HG03103 (cell line): Measurements from ENCODE around the gene GALNT9.
"Not testable (repeated sequence)": the region's sequence is repeated elsewhere in the genome, so short reads cannot be mapped to it uniquely, and the experiment has no call there.

Experiments used
- ATAC-seq: cut with Tn5 transposase; IDR thresholded peaks from one replicate; pipeline ENCODE4 v1.9.1; 2021; ENCODE audit warnings: low read depth; ENCODE audit not compliant: unreplicated experiment

The GALNT9 gene

DNA sequence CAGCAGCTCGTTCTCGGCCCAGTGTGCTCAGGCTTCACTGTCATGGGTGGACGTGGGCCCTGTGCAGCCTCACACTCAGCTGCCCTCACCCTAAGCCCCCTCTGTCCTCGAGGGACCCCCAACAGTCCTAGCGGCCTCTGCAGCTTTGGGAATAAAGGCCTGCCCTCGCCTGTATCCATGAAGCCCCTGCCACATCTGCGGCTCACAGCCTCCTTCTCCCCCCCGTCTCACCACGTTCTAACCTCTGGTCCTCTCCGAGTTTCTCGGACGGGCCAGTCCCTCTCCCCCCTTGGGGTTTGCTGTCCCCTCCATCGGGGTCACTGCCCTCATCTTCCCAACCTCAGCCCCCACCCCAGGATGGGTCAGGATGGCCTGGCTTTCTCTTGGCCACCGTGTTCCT lies 30.2 kb upstream of the GALNT9 start:
- ATAC-seq: no peak

DNA sequence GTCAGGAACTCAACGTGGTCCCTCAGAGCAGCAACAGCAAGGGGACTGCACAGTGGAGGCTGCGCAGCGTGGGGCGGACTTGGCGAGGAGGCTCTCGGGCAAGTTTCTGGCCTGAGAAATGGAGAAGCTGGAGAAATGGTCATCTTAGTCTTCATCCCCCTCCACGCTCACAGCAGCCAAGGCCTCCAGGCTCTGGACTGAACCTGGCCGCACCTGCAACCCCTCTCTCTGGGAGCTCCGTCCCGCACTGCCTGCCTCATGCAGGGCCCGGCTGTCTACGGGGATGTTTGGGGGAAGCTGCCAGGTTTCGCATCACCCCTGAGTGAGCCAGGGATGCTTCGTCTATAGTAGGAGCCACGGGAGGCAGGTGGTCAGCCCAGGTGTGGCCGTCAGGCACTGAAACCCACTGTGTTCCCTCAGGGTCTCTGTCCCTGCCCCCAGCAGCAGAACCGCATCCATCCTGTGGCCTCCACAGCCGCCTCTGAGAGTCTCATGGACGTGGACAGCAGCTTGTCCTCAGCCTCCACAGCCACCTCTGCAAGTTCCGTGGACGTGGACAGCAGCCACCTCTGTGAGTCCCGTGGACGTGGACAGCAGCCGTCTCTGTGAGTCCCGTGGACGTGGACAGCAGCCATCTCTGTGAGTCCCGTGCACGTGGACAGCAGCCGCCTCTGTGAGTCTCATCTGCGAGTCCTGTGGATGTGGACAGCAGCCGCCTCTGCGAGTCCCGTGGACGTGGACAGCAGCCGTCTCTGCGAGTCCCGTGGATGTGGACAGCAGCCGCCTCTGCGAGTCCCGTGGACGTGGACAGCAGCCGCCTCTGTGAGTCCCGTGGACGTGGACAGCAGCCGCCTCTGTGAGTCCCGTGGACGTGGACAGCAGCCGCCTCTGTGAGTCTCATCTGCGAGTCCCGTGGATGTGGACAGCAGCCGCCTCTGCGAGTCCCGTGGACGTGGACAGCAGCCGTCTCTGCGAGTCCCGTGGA lies 29.1 kb upstream of the GALNT9 start:
- ATAC-seq: not testable (repeated sequence)

DNA sequence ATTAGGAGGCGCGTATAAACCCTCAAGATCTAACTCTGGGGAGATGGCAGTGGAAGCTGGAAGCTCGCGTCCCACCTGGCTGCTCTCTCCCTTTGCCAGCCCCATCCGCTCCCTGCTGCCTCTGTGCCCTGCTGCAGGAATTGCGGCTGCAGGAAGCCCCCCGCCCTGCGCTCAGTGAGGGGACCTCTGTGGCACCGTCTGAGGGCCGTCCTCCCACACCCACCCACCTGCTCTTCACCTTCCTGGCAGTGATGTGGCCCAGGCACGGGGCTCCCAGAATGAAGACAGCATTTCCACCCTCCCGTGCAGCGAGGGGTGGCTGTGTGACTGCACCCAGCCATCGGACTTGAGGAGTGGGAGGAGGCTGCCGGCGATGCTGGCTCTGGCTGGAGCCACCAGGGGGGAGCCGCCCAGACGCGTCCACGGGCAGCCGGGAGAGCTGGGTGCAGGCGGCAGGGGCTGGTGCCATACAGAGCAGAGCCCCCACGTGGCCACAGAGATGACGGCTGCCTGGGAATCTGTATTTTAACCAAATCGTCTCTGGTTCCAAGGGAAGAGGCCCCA lies 28.3 kb upstream of the GALNT9 start:
- ATAC-seq: no peak

DNA sequence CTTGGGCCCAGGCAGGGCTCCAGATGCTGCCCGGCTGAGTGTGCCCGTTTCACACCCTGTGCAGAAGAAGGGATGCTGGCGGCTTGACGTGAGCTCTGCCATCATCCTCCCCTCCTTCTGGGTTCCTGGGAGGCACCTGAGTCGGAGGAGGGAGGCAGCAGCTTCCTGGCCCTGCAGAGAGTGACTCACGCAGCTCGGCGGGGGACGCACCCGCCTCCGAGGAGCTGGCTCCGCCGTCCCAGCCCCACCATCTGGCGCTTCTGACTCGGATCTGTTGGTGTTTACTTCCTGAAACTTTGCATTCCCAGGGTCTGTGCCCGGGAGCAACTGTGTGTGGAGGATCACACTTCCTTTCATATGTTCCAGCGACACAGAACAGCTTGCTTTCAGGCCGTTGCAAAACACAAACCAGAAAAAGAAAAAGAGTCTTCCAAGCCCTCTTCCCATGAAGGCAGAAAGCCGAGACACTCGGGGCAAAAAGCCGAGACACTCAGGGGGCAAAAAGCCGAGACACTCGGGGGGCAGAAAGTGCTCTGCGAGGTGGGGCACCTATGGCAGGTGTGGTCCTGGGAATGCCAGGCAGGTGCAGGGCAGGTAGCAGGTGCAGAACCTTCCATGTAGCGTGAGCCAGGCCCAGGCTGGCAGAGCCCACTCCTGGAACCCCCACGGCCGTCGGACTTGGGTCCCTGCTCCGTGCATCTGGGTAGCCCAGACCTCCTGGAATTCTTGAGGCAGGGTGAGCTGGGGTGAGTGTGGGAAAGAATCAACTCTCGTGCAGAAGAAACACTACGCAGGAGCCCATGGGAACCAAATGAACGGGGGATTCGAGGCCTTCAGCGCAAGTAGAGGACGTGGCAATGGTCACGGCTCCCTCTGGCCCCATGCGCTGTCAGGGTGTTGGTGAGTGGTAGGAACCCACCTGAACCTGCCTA lies 27.6 kb upstream of the GALNT9 start:
- no peak for ATAC-seq

DNA sequence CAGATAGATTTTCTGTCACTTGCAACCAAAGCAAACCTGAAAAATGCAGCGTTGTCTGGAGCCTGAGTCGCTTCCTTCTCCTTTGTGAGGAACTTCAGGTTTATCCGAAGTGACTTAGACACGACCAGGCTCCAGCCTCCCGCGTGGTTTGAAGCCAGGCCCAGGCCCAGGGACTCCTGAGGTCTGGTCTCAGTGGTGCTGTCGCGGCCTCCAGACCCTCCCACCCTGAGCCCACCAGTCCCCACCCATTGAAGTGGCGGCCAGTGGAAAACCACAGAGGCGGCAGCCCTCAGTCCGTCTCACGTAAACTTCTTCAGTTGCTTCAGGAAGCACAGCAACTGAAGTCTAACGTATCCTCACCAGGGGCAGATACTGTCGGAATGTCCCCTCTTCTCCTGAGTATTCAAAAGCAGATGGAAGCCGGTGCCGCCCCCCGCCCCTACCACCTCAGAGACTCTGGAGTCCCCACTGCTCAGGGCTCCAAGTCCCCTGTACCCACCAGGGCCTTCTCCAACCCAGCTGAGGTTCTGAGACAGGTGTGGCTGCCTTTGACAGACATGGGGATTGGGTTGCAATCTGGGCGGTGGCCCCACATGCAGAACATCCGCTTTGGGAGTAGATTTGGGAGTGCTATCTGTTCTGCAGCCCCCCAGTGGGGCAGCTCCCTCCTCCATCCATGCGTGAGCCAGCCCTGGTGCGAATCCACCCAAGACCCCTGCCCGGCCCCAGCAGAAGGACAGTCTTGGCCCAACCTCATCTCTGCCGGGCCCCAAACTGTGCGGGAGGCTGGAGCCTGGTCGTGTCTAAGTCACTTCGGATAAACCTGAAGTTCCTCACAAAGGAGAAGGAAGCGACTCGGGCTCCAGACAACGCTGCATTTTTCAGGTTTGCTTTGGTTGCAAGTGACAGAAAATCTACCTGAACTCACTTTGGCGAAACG lies 26.6 kb upstream of the GALNT9 start:
- ATAC-seq: no peak

DNA sequence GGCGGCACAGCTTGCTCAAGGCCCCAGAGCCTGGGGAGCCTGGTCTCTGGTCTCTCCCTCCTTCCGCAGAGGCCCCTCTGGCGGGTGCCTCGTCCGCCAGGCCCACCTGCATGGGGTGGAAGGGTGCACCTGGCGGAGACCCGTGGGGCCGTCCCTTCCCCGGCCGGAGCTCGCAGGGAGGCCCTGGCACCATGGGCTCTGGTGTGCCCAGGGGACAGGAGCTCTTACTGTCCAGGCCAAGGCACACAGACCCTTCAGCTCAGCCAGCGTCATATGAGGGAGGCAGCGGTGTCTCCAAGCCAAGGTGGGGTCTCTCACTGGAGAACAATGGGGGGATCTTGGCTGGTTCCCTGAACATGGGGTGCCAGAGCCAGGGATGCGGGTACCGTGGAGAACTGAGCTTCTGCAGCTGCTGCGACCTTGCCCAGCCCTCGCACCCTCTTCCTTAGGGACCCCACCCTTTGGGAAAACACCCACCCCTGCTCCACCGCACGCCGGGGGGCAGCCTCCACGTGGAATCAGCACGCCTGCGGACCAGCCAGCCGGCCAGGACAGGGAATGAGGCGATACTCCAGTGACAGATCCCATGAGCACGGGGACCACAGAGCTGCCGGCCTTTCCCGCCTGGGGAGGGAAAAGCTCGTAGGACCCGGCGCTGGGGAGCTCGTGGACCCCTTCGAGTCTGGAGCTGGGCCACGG lies 25.7 kb upstream of the GALNT9 start:
- no peak for ATAC-seq

DNA sequence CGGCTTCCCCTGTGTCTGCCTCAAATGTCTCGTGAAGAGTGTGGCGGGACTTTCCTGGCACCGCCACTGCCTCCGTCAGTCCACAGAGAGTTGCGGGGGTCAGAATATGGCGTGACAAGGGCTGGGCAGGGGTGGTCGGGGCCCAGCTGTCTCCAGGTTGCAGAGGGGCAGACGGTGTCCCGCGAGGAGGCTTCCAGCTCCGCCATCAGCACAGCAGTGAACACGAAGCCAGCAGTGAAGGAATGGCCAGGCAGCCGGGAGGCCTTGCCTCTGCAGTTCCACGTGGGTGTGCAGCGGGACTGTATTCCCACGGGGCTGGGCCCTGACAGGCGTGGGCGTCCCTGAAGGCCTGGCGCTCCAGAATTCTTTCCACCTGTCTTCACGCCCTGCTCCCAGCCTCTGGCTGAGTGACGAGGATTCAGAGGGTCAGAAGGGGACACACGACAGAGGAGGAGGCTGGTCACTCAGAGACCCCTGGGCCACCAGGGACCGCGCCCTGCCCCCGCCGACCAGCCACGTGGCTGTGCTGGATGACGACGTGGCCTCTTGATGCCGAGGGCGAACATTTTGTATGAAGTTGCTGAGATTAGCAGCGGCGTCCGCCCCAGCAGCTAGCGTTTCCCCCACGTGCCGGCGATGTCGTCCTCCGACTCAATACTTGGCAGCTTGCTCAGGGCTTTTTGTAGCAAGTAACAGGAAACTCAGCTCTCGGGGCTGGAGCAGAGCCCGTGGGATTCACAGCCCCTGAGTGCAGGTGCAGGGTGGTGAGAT lies 25.0 kb upstream of the GALNT9 start:
- no peak for ATAC-seq

DNA sequence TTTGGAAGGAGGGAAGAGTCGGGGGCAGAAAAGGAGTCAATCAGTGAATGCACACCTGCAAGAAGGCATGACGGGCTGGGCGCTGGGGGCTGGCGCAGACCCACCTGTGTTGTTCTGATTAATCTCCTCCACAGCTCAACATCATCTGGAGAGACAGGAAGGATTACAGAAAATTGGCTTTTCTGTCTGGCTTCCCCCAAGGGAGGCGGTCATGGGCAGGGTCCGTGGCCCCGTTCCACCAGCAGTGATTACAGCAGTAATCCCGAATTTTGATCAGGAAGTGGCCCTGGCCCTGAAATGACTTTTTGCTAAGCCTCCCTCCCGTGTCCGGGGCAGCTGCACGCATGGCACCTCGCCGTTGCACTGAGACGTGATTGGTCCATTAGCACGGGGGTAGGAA lies 24.4 kb upstream of the GALNT9 start:
- no peak for ATAC-seq

DNA sequence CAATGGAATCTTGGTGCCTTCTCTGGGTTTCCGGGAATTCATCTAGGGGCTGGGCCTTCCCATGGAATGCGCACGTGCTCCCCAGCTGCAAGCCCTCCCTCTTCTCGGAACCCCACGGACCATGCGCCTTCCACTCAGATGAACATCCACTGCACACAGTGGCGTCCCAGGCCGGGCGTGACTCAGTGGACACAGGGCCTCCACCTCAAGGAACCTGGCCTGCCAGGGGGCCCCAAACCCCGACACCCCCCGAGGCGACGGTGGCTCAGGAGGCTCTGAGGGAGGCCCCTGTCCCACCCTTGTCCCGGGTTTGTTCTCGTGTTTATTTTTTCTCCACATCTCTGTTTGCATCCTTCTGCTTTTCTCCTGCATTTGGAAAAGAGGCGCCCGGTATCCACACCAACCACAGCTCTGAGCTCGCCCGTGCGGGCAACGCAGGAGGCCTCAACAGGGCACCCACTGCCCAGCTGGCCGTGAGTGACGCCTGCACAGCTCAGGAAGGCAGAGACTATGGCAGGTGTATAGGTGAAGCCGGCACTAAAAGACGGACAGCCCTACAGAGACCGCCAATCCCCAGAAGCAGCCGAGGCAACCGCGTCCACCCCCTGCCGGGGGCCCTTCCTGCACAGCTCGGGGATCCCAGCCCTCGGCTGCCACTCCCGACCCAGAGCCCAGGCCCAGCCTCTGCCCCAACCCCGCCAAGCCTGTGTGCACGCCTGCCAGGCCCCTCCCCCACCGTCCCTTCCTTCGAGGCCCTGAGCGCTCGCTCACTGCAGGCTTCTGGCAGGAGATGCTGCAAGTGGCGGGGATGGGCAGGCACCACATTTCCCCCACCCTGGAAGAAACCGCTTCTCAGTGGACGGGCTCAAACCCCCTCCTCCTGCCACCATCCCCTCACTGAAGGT lies 23.8 kb upstream of the GALNT9 start:
- no peak for ATAC-seq

DNA sequence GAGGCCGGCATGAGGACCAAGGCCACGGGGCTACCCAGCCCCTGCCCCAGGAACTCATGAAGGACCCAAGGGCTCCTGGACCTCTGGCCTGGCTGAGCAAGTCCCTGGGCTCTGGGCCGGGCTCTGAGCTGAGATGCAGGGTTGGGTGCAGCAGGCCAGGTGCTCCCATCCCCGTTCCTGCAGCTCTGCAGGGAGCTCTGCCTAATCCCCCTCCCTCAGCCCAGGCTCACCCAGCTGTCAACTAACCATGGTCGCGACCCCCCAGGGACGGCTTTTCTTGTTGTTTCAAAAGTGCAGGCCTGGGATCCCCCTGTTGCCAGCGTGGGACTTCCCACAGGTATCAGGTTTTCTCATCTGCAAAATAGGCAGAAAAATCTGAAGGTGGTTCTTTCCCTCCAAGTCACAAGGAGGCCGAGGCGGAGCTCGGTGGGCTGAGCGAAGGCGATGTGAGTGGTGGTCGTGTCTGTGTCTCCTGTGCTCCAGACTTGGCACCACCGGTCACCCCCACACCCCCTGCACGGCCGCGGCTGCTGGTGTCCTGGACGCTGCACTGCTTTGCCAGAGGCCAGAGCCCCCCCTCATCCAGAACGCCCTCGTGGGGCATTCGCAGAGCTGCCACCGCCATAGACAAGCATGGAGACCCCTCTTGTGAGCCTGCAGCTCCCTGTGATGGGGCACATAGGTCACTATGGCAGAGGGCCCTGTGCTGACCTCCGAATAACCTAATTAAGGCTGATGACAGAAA lies 22.5 kb upstream of the GALNT9 start:
- ATAC-seq: no peak

DNA sequence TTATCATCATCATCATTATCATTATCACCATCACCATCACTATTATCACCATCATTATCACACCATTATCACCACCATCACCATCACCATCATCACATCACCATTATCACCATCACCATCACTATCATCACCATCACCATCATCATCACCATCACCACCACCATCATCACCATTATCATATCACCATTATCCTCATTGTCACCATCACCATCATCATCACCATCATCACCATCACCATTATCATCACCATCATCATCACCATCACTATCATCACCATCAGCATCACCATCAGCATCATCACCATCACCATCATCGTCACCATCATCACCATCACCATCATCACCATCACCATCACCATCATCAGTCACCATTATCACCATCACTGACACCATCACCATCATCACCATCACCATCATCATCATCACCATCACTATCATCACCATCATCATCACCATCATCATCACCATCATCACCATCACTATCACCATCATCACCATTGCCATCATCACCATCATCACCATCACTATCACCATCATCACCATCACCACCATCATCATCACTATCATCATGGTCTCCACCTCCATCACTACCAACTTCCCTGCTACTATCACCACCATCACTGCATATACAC lies 20.2 kb upstream of the GALNT9 start:
- no peak for ATAC-seq

DNA sequence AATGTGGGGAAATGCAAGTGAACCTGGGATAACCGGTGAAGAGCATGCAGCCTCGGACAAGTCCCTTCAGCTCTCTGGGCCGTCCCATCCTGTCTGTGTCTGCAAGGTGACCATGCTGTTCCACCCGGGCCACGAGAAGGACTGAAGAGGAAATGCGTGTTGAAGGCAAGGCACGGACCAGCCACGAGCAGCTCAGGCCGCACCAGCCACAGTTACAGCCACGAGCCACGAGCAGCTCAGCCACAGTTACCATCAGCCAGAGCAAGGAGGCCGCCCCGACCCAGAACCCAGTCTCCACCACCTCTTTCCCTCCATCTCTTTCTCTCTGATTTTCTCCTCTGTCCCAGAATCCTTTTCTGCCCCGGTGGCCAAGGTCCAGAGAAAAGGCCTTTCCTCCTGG lies 18.8 kb upstream of the GALNT9 start:
- no peak for ATAC-seq

DNA sequence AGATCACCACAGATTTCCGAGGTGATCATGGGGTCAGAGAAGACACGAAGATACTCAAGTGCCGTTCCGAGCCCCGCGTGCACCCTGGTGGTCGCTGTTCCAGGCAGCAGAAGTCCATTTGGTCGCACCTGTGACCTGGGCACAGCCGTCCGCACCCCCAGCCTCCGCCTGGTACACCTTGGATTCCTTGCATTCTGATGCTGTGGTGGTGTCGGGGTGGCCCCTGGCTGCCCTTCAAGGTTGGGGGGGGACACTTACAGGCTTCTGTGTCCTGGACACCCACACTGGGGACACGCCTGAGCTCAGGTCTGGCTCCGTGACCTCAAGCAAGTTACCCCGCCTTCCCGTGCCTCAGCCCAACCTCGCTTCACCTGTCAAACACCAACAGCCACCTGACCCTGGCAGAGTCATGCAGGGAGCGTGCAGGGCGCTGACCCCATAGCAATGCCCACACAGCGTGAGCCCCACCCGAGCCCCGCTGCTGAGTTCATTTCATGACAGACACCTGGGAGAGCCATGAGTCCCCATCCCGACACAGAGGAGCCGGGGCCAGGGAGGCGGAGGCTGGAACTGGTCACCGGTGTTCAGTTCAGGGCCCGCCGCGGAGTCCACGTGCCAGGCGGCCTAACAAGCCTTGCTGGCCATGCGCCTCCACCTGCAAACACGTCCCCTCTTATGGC lies 17.9 kb upstream of the GALNT9 start:
- no peak for ATAC-seq

DNA sequence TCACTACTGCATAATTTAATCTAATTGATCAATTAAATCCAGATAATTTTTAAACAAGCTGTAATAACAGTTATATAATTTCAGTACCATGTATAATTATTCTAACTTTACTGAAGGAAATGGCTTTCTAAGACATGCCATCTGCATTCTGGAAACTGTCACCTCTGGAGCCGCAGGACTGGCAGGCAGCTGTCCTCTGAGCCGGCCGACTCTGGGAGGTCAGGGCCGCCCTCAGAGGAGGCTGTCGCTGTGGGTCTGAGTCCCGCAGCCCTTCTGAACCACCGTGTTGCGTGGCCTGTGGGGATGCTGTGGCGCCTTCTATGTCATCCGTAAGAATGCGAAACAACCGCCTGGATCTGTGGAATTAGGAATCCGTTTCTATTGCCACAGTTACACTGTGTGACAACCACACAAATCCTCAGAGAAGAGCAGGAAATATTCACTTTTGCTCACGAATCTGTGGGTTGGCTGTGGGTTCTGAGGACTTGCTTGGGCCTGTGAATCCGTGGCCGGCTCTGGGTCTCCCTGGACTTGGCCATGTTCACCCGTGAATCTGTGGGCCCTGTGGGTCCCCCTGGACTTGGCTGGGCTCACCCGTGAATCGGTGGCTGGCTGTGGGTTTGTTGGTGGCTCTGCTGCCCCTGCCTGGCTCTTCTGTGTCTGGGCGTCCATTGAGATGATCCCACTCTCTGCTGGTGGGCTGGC lies 17.2 kb upstream of the GALNT9 start:
- no peak for ATAC-seq

DNA sequence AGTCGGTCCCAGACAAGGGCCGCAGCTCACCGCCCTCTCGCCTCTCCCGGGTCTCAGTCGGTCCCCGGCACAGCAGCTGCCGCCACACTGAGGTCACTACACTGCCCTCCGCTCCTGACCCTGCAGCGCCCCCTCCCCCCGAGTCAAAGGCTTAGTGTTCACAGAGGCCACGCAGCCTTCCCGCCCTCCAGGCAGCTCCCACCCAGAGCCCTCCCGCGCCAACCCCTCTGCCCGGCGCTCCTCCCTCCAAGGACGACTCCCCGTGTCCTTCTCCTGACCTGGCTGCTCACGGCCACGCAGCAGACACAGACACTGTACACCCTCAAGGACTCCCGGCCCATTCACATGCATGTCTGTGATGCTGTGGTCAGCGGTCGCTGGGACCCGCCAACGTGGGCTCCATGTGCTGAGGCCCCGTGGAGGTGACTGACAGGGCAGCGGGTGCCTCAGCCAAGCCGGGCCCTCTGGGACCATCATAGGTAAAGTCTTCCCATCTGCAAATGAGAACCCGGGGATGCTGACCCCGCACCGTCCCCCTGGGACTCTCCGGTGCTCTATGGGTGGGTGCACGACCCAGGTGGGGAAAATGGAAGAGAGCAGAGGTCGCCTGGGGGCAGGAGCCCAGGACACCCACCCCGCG lies 16.3 kb upstream of the GALNT9 start:
- ATAC-seq: no peak
